Right lobe of liver (tissue), 4 donors: ENCODE measurements around the gene CDK14.
"Not testable (repeated sequence)": the region's sequence is repeated elsewhere in the genome, so short reads cannot be mapped to it uniquely, and the experiment has no call there.

Experiments
- CTCF ChIP-seq, 4 donors: fragments of 200-600 bp in 3 of 4; fragments of 450-650 bp in 1 of 4; IDR thresholded peaks; one replicate each; pipeline versions ENCODE4 v1.5.1 to v1.8.0; 2016 to 2022; ENCODE audit warnings: antibody characterized with exemption in 4 of 4, mild to moderate bottlenecking in 2 of 4
- POLR2A ChIP-seq: fragments of 450-650 bp; IDR thresholded peaks from one replicate; pipeline ENCODE4 v1.6.1; 2017; ENCODE audit warnings: antibody characterized with exemption, mild to moderate bottlenecking
- donor health status: DM: no; HTN: no; CAD: no.
- donor health status: DM: no; HTN: no; CAD: no.
- donor health status: DM: no; HTN: yes; CAD: no.

GRCh38 chr7:90757565-90757950 is 161.4 kb downstream of the CDK14 start:
- TF ChIP-seq POLR2A; CTCF (IDR thresholded peaks at IDR 0.05): not testable (repeated sequence)
